ENCODE measurements around the gene IER3. TPM values are rescaled to one million over a fixed set of nuclear protein-coding genes. Genes with fewer than 3 reads are reported as not detected.
A peak's percentile ranks its signal among the peaks of the same experiment; 100 is the strongest.

The IER3 gene
- total and polyA plus RNA-seq, 9 of the 15 experiments (the other 6 are each of a cell fraction or from before 2014, with no cell fraction given), result 1.5 to 30.0 (median 11.5) TPM

GRCh38 chr6:30767158-30767943 lies 23.0 kb upstream of the IER3 start (continued):
- TF ChIP-seq MGA (IDR thresholded peaks at IDR 0.05) (peak; percentile 85), NFIC (IDR thresholded peaks at IDR 0.05) (peak; percentile 23; the same call in 1 of the 2 replicates), GTF2F1 (IDR thresholded peaks at IDR 0.05; ENCODE audit: low read depth, low read length) (no peak), SRSF9 (IDR thresholded peaks at IDR 0.05; ENCODE audit: borderline replicate concordance, low read depth, low read length) (no peak), ZNF41 (CRISPR knock-in tag; conservative IDR thresholded peaks at IDR 0.05) (no peak), HIVEP1 (CRISPR knock-in tag; IDR thresholded peaks at IDR 0.05) (no peak), RNF2 (IDR thresholded peaks at IDR 0.05) (0 out of 2 replicates have a peak, but pooled peaks have one; percentile 23), ZNF121 (CRISPR knock-in tag; conservative IDR thresholded peaks at IDR 0.05) (peak; percentile 79), ESRRA (IDR thresholded peaks at IDR 0.05; ENCODE audit: borderline replicate concordance, low read depth) (0 out of 2 replicates have a peak, but pooled peaks have one; percentile 11), SOX6 (IDR thresholded peaks at IDR 0.05) (peak; percentile 58), TEAD4 (IDR thresholded peaks at IDR 0.05; ENCODE audit: low read length) (peak; percentile 93), TEAD4 (CRISPR knock-in tag; IDR thresholded peaks at IDR 0.05; ENCODE audit: borderline replicate concordance) (no peak), JUND (IDR thresholded peaks at IDR 0.05; ENCODE audit: borderline replicate concordance, low read depth, low read length) (0 out of 2 replicates have a peak, but pooled peaks have one; percentile 39), JUND (tag; IDR thresholded peaks at IDR 0.05; ENCODE audit: borderline replicate concordance, low read depth, low read length) (peak; percentile 8; the same call in 1 of the 3 replicates), U2AF1 (optimal IDR thresholded peaks at IDR 0.05; ENCODE audit: low read depth, low read length) (no peak), ZNF277 (CRISPR knock-in tag; IDR thresholded peaks at IDR 0.05; ENCODE audit: borderline replicate concordance) (no peak)
